Stimulated activated CD8-positive, alpha-beta memory T cell treated with anti-CD3 and anti-CD28 coated beads, Interleukin-4, amount 100 ng/mL, for 4 hours (primary cell): Measurements from ENCODE around the gene EXOSC3.
A peak's percentile ranks its signal among the peaks of the same experiment; 100 is the strongest.
"Not testable (repeated sequence)": the region's sequence is repeated elsewhere in the genome, so short reads cannot be mapped to it uniquely, and the experiment has no call there.

Source experiments
- DNase-seq, 2 donors: peaks; one replicate each; pipeline ENCODE4 v3.0.0-alpha.2; 2020; ENCODE audit warnings: low read depth in 2 of 2, low spot score in 1 of 2

Gene EXOSC3

DNA sequence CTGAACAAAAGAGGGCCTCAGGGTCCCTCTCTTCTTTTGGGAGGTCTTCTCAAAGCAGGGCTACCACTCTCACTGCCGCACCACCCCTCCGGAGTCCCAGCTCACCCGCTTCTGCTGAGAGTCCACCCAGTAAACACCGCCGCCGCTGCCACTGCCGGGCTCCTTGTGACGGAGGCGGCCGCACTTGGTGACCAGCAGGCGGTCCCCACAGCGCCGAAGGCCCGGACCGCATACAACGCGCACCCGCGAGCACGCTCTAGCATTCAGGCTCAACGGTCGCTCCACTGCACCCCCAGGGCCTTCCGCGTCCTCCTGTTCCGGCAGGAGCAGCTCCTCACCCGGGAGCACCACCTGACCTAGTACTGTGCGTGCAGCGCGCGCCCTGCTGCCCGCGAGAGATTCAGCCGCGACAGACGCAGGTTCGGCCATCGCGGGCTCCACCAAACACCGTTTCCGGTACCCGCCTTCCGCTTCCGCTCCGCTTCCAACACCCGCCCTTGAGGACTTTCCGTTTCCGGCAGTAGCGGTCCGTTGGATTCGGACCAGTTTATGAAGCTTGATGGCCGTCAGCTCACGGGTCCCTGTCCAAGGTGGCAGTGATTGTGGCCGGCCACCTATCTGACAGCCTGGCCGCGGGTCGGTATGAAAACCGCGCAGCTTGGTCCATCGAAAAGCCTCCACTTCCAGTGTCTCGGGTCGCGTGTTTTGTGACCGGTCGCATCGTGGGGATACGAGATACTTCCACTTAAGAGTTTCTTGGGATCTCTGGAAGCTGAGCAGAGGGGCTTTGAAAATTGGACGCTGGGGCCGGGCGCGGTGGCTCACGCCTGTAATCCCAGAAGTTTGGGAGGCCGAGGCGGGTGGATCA lies at the start of gene EXOSC3:
Gene EXOSC3, minus strand, starts transcription at position 449 of the 868 bp plus-strand sequence. Its CDS starts 20 bp downstream, at position 429.
- peak; percentile 69 to 74 for DNase-seq

- no peak for DNase-seq
Observed at GRCh38 chr9:37827483-37828165, 42.8 kb upstream of the EXOSC3 start.

- not testable (repeated sequence) for DNase-seq
Observed at GRCh38 chr9:37825174-37825573, 40.3 kb upstream of the EXOSC3 start.

GRCh38 chr9:37820142-37820541 lies 35.3 kb upstream of the EXOSC3 start:
- DNase-seq, result no peak

GRCh38 chr9:37818849-37819248 lies 34.0 kb upstream of the EXOSC3 start:
- DNase-seq, result no peak

DNA sequence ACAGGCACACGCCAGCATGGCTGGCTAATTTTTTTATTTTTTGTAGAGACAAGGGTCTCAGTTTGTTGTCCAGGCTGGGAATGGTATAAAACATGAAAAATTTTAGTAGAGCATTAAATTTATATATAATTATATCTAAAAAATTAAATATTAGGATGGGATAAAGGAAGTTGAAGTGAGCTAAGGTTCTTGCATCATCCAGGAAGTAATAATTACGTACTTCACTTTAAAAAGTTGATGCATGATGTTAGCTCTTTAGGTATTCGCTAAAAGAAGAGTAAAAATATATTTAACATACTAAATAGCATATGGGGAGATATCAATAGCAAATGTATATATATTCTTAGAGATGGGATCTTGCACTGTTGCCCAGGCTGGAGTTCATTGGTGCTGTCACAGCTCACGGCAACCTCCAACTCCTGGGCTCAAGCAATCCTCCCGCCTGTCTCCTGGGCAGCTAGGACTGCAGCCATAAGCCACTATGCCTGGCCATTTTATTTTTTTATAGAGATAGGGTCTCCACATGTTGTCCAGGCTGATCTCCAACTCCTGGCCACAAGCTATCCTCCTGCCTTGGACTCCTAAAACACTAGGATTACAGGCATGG lies 28.0 kb upstream of the EXOSC3 start:
- no peak for DNase-seq

GRCh38 chr9:37811906-37812476 lies 27.1 kb upstream of the EXOSC3 start:
- DNase-seq, result no peak

DNA sequence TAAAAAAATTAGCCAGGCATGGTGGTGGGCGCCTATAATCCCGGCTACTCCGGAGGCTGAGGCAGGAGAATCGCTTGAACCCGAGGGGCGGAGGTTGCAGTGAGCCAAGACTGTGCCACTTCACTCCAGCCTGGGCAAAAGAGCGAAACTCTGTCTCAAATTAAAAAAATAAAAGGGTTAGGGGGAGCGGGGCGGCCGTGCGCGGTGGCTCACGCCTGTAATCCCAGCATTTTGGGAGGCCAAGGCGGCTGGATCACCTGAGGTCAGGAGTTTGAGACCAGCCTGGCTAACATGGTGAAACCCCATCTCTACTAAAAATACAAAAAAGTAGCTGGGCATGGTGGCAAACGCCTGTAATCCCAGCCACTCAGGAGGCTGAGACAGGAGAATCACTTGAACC lies 24.8 kb upstream of the EXOSC3 start:
- not testable (repeated sequence) for DNase-seq

DNA sequence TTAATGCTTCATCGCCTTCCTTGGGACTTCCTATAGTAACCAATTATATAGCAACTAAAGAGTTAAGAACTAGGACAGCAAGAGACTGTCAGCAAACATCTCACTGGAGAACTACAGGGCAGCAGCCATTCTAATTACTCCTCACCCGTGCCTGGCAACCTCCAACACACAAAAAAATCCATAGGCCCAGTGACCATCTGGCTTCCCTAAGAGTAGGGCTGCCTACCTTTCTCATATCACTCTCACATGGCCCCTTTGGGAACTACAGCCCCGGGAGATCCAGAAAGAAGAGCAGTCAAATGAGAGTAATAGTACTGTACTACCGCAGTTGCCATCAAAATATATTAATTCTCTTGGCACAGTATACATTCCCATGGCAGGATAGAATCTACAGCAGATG lies 21.4 kb upstream of the EXOSC3 start:
- no peak for DNase-seq

GRCh38 chr9:37801959-37802711 lies 17.3 kb upstream of the EXOSC3 start:
- no peak for DNase-seq

DNA sequence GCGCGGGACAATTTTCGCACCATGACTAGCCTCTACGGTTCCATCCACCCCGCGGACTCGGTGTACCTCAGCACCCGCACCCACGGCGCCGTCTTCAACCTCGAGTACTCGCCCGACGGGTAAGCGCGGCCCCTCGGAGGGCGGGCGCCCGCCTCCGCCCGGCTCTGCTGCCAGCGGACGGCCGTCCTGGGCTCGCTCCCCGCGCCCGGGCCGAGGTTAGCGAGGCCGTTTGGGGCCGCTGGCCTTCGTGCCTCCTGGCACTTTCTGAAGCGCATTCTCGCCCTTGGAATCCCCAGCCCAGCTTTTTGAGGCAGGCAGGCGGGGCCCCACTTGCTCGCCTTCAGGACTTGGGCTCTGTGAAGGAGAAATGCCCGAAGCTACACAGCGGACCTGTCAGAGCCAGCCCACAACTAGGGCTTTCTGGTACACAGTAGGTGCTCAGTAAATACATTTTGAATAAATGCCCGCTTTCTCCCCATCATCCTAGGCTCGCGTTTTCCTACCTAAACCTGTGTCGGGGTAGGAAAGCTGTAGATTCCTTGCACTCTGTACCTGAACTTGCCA lies 16.5 kb upstream of the EXOSC3 start:
- DNase-seq, result no peak

GRCh38 chr9:37800631-37801286 lies 15.9 kb upstream of the EXOSC3 start, which contains the start of gene DCAF10:
DCAF10 (plus strand) TSS chr9:37800797; CDS start chr9:37800867, 70 bp downstream.
- DNase-seq, result peak; percentile 73 to 83

GRCh38 chr9:37798677-37799076 lies 13.8 kb upstream of the EXOSC3 start:
- no peak for DNase-seq

DNA sequence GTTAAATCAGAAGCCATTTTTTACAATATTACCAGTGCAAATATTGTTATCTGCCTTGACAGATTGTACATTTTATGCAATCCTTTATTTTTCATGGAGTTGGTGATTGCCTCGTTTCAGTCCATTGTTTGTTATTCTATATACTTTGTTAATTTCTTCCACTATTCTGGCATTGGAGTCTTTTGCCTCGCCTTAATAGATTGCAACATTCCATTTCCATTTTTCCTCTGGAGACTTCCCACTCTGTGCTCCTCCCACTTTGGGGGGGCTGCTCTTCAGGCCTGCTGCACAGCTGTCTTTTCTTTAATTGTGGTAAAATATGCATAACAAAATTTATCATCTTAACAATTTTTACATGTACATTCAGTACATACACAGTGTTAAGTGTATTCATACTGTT lies 11.4 kb upstream of the EXOSC3 start:
- no peak for DNase-seq

- no peak for DNase-seq
Observed at GRCh38 chr9:37792122-37792521, 7.3 kb upstream of the EXOSC3 start.

DNA sequence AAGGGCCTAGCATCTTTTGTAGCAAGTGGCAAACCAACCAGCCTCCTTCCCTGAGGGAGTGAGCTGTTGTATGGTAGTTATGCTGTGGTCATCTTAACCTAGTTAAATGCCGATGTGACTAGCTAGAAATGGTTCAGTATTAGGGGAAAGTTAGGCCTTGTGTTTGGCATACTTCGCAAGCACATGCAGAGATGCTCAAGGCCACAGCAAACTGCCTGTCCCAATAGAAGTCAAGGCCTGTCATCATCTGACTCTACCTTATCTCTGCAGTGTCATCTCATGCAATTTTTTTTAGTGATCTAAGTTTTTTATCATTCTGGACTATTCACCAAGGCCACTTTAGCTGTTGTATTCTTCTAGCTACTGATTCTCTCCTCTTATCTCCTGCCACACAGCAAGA lies 5.2 kb upstream of the EXOSC3 start:
- DNase-seq, result no peak

DNA sequence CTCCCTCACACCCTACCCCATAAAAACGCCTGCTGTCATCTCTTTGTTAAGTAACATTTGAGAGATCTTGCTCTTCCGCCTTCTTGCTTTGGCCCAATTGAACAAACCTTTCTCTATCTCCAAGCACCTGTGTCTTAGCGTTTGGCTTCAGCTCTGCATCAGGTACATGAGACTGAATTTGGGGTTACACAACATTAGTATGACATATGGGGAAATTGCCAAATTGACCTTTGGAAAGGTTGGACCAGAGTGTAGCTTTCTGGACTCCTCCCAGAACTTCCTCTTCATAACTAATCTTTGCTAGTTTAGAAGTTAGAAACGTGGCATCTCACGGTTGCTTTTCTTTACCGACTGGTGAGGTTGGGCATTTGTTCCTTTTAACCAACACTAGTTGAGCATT lies 3.5 kb upstream of the EXOSC3 start:
- DNase-seq, result no peak

GRCh38 chr9:37787059-37787458 lies 2.2 kb upstream of the EXOSC3 start:
- no peak for DNase-seq

- no peak for DNase-seq
Observed at GRCh38 chr9:37784291-37784615, 611 bp downstream of the EXOSC3 start.

DNA sequence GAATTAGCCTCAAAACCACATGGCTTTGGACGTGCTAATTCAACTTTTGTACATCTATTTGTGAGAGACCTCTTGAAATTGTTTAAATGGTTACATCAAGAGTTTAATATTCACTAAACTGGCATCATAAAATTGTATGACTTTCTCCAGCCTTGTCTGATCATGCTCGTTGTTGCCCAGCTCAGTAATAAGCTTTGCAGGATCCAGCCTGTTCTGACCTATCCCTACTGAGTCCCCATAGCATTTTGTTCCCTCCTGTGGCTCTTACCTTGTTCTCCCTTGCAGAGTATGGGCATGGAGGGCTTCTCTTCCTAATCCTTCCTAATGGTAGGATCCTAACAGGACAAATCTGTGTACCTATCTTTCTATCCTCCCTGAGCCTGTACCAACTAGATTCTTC lies 6.3 kb downstream of the EXOSC3 start:
- DNase-seq, result no peak
